DOHH2 (cell line): ENCODE results near the gene TPP1.

ENCODE experiments used
- EZH2phosphoT487 ChIP-seq: fragments of 200-600 bp; sonication (generic); IDR thresholded peaks from 2 replicates; pipeline ENCODE4 v1.6.1; 2017; ENCODE audit warnings: borderline replicate concordance, mild to moderate bottlenecking, antibody characterized with exemption, low read length, moderate library complexity, mixed read lengths
- TF ChIP-seq, protein P1 (sequence below): fragments of 200-600 bp; sonication (generic); IDR thresholded peaks from one replicate; pipeline ENCODE4 v1.5.1; 2014; ENCODE audit warnings: antibody characterized with exemption, mild to moderate bottlenecking, low read depth, low read length; ENCODE audit not compliant: poor library complexity, severe bottlenecking

DNA sequence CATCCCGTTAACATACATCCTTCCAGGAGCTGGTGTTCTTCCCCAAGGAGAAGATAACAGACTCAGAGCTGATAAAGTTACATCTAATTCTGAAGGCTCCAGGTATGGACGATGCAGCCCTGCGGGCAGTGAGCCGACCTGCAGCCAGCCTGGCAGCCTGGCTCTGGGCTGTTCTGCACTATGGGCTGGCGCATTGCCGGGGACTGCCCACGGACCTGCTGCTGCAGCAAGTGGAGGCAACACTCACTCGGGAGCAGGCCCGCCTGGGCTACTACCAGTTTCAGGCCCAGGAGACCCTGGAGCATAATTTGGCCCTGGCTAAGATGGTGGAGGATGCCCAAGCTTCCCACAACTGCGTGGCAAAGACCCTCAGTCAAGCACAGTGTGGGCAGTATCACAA is 55.6 kb downstream of the TPP1 start:
- TF ChIP-seq, protein P1, sequence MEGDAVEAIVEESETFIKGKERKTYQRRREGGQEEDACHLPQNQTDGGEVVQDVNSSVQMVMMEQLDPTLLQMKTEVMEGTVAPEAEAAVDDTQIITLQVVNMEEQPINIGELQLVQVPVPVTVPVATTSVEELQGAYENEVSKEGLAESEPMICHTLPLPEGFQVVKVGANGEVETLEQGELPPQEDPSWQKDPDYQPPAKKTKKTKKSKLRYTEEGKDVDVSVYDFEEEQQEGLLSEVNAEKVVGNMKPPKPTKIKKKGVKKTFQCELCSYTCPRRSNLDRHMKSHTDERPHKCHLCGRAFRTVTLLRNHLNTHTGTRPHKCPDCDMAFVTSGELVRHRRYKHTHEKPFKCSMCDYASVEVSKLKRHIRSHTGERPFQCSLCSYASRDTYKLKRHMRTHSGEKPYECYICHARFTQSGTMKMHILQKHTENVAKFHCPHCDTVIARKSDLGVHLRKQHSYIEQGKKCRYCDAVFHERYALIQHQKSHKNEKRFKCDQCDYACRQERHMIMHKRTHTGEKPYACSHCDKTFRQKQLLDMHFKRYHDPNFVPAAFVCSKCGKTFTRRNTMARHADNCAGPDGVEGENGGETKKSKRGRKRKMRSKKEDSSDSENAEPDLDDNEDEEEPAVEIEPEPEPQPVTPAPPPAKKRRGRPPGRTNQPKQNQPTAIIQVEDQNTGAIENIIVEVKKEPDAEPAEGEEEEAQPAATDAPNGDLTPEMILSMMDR, result no peak
- TF ChIP-seq EZH2phosphoT487, result no peak
